NCI-H510A treated with DMSO at 0.1 percent for 48 hours (cell line): ENCODE measurements around the gene TMPRSS11D.

ENCODE experiments used
- DNase-seq: peaks from one replicate; lab custom pipeline; 2025; lab: John Stamatoyannopoulos, UW

TMPRSS11D gene

DNA sequence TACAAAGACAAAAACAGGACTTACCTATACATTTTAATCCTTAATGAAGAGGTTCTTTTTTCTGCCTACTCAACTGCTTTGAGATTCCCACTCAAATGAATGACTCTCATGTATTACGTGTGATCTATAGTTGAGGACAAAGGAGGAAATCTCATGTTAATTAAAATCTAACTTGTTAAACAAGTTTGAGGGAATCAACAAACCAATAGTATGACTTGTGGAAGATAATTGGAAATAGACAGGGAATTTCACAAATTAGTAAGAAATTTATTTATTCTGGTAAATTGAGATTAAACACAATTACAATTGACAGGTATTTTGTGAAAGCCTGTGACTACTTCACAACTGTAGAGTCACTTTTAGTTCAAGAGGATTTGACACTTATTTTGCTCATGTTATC lies at the start of gene TMPRSS11D:
Gene TMPRSS11D, minus strand, starts transcription at position 101 of the 400 bp plus-strand sequence. Its CDS starts 69 bp downstream, at position 32.
- no peak for DNase-seq

DNA sequence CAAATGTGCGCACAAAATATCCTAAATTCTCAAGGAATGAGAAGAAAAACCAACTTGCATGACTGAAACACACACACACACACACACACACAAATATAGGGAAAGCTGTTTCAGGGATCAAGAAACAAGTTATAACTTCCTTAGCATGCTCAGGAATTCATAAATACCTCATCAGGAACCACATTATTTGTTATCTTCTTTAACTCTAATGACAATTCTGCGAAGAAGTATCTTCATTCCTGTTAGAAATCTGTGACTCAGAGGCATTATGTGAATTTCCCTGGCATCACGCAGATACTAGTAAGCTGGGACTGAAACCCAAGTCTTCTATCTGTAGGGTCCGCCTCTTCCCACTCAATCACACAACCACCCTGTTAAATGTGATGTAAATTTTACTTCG lies 49.2 kb upstream of the TMPRSS11D start:
- DNase-seq: no peak

DNA sequence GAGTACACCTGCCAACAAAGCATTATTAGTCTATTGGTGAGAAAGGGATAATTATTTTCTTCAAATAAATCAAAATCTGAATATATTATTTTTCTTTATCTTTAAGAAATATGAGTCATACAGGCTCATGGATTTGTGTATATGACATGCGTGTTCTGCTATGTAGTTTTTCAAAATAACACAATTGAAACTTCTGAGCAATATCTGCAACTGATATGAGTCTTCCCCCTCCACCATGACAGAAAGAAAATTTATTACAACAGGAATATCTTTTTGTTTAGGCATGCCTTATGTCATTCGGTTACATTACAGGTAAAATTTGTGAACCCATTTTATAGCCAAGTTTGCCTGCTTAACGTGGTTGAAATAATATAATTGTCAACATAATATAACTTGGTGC lies 47.5 kb upstream of the TMPRSS11D start:
- DNase-seq: no peak

GRCh38 chr4:67929426-67929825 lies 45.6 kb upstream of the TMPRSS11D start:
- no peak for DNase-seq

- DNase-seq: peak; percentile 28
These were observed 44.7 kb upstream of the TMPRSS11D start for GRCh38 chr4:67928546-67928945.

GRCh38 chr4:67927251-67927650 lies 43.4 kb upstream of the TMPRSS11D start:
- no peak for DNase-seq

GRCh38 chr4:67926485-67926884 lies 42.7 kb upstream of the TMPRSS11D start:
- no peak for DNase-seq

- no peak for DNase-seq
These were observed 38.9 kb upstream of the TMPRSS11D start for GRCh38 chr4:67922697-67923096.

DNA sequence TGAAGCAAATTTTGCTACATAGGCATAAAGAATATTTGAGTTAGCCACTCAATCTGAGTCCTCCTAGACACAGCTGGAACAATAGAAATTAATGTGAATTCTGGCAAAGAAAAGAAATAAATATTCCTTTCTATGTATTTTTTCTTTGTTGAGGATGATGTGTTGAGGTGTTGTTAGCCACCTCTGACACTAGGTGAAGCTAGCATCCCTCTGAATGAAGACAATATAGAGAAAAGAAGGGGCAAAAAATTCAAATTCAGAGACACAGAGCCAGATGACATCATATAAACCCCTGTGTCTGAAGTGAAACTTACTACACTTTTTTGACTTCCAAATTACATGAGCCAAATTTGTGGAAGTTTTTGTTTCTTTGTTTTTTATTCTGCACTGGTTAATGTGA lies 34.6 kb upstream of the TMPRSS11D start:
- DNase-seq: no peak

- no peak for DNase-seq
These were observed 31.7 kb upstream of the TMPRSS11D start for GRCh38 chr4:67915400-67915966.

DNA sequence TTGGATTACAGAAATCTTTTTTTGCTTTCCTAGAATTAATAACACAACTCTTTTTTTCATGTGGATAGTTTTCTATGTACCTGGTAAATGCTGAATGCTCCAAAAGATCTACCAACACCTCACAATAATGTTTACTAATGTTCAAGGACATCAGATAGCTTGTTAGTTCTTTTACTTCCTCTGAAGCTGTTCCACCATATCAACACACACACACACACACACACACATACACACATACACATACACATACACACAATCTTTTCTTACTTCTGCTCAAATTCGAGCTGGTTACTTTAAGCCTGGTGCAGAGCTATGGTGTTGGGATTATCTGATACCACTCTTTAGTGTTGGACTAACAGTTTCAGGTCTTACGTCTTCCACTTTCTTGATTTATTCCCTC lies 28.3 kb upstream of the TMPRSS11D start:
- DNase-seq: no peak

DNA sequence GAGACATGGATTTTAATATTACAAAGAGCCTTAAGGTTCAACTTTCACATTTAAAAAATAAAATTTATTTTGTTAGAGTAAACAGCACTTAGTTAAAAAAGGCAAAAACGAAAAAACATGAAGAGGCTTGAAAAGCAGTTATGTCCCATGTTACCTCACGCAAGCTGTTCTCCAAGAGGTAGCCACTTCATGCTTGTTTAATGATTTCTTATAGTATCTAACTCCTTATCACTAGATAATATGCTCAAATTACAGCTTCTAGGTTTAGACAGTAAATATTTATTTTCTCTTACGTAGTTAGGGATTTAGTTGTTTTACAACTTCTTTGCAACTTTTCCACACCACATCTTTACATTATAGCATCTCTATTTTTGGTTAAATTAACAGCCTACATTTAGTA lies 27.8 kb upstream of the TMPRSS11D start:
- no peak for DNase-seq

- no peak for DNase-seq
These were observed 27.3 kb upstream of the TMPRSS11D start for GRCh38 chr4:67911141-67911540.

- DNase-seq: no peak
These were observed 26.7 kb upstream of the TMPRSS11D start for GRCh38 chr4:67910585-67910905.

DNA sequence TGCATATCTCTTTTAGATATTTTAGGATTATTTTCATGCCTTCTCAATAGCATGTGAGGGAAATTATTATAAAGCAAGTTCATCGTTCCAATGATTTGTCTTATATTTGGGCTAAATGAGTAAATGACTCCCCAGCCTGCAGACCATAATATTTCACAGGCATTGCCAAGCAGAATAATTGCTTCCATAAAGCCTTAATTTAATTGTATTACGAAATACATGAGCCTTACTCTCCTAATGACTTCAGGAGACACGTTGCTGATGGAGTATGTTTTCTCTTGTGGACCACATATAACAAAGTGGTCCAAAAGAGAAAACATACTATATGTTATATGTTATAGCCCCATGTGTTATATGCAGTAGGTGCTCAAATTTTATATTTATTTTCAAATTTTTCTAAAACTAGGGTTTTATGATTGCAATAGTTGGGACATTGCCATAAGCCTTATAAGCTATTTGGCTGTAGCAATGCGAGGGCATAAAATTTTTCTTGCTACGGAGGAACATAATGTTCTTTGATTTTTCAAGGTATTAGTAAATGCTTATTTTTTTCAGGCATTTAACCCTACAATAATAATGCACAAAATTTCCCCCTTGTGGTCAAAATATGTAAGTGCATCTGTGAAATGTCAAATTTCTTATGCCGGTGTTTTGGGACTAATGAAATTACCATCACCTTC lies 26.2 kb upstream of the TMPRSS11D start:
- DNase-seq: no peak

DNA sequence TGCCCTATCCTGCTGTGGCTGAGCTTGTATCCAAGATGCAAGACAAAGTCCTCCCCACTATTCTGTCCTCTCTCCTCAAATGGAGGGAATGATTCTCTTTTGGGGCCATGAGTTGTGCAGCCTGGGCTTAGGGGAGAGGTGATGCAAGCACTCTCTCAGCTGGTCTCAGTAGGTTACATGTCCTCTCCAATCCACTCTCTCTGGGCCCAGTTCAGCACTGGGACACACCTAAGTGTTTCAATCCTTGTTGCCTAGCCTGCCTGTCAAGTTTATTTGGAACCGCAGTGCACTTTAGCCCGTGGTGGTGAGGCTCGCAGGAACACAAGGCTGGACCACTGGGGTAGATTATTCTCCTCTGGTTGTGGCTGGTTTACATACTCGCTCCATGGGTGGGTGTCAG lies 23.8 kb upstream of the TMPRSS11D start:
- DNase-seq: no peak

DNA sequence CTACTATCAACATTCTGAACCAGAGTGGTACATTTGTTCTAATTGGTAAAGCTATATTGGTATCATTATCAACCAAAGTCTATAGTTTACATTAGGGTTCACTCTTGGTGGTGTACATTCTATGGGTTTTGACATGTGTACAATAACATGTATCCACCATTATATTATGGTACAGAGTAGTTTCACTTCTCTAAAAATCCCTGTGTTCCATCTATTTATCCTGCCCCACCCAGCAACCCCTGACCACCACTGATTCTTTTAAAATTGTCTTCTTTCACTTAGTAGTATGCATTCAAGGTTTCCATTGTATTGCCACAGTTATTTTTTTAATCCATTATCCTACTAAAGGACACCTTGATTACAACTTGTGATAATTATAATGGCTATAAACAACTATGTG lies 15.3 kb upstream of the TMPRSS11D start:
- no peak for DNase-seq

DNA sequence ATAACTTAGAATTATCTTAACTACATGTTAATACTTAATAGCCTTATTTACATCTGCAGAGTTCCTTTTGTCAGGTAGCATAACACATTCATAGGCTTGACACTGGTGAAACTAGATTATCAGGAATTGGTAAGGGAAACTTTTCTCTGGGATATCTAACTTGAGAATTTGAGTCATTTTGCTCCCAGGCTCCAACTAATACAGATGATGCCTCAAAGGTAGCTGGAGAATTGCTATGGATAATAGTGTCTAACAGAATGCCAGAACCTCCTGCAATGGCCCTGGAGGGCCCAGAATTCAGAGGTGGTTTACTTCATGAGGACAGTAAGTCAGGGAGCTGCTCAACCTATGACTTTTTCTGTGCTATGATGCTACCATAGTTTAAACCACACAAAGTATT lies 13.9 kb upstream of the TMPRSS11D start:
- no peak for DNase-seq

GRCh38 chr4:67896421-67897065 lies 12.7 kb upstream of the TMPRSS11D start:
- no peak for DNase-seq

- no peak for DNase-seq
These were observed 10.9 kb upstream of the TMPRSS11D start for GRCh38 chr4:67894659-67895058.

GRCh38 chr4:67892905-67893304 lies 9.1 kb upstream of the TMPRSS11D start:
- no peak for DNase-seq

DNA sequence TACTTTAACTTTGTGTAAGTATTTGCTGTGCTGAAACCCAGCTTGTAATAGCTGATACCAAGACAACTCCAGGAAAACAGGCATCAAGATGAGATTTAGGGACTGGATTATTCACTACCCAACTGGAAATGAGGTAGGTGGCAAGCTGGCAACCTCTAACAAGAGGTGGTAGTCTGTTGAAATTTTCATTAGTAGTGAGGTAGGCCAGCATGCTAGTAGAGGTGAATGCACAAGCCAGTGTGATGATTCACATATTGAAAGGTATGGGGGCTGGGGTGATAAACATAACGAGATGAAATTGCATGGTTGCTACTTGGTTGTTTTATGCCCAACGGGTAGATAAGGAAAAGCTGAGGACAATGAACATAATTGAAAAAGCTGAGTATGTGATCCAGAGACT lies 8.5 kb upstream of the TMPRSS11D start:
- DNase-seq: no peak

- no peak for DNase-seq
These were observed 7.8 kb upstream of the TMPRSS11D start for GRCh38 chr4:67891645-67892044.

DNA sequence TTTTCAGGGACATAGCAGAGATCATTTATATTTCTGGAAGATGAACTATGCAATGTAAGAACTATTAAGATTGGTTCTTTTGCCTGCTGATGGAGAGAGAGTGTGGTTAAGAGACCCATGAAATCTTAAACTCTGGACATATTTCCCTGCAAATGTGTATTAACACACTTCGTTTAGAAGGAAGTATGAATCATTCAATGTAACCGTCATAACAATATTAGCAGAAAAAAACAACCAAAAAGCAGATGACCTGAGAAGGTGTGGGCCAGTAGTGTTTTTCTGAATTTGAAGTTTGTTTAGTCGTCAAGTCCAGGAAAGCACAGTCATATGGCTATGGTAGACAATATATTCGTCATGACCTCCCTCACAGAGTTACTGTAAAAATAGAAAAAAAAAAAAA lies 2.5 kb upstream of the TMPRSS11D start:
- no peak for DNase-seq
